H9 (cell line): ENCODE data around the gene AMOTL1. TPM values are rescaled to one million over a fixed set of nuclear protein-coding genes. Genes with fewer than 3 reads are reported as not detected.

ENCODE experiments used
- DNase-seq: peaks from one replicate; pipeline ENCODE4 v3.0.0-alpha.2; 2017
- H2AFZ ChIP-seq: one replicate; pipeline ENCODE4 v1.6.1; 2013; ENCODE audit warnings: mild to moderate bottlenecking, low read length, control low read depth, moderate library complexity
- H2AK5ac ChIP-seq: 2 replicates; pipeline ENCODE4 v1.6.1; 2013; ENCODE audit warnings: low read length, control low read depth, mixed read lengths; ENCODE audit not compliant: insufficient read length
- H2BK120ac ChIP-seq: one replicate; pipeline ENCODE4 v1.6.1; 2013; ENCODE audit warnings: low read depth, mild to moderate bottlenecking, low read length, control low read depth, inconsistent platforms; ENCODE audit not compliant: poor library complexity, severe bottlenecking
- H2BK12ac ChIP-seq: 2 replicates; pipeline ENCODE4 v1.6.1; 2013; ENCODE audit warnings: low read length, control low read depth, mixed read lengths, low read depth; ENCODE audit not compliant: insufficient read length
- H2BK15ac ChIP-seq: 2 replicates; pipeline ENCODE4 v1.6.1; 2013; ENCODE audit warnings: low read depth, low read length, control low read depth
- H2BK20ac ChIP-seq: one replicate; pipeline ENCODE4 v1.6.1; 2013; ENCODE audit warnings: low read depth, mild to moderate bottlenecking, low read length, control low read depth, inconsistent platforms; ENCODE audit not compliant: poor library complexity, severe bottlenecking
- H2BK5ac ChIP-seq: 2 replicates; pipeline ENCODE4 v1.6.1; 2013; ENCODE audit warnings: low read length, control low read depth, mixed read lengths; ENCODE audit not compliant: insufficient read length
- H3K14ac ChIP-seq: 2 replicates; pipeline ENCODE4 v1.6.1; 2013; ENCODE audit warnings: low read length, control low read depth; ENCODE audit not compliant: insufficient read depth
- H3K18ac ChIP-seq: 2 replicates; pipeline ENCODE4 v1.6.1; 2013; ENCODE audit warnings: low read depth, mild to moderate bottlenecking, mixed read lengths, low read length, control low read depth; ENCODE audit not compliant: insufficient read length
- H3K23ac ChIP-seq: 2 replicates; pipeline ENCODE4 v1.6.1; 2013; ENCODE audit warnings: low read length, control low read depth, mixed read lengths, low read depth; ENCODE audit not compliant: insufficient read length
- H3K23me2 ChIP-seq: 2 replicates; pipeline ENCODE4 v1.6.1; 2013; ENCODE audit warnings: low read depth, mild to moderate bottlenecking, mixed read lengths, low read length, control low read depth; ENCODE audit not compliant: insufficient read length, poor library complexity, severe bottlenecking
- H3K27ac ChIP-seq: 2 replicates; pipeline ENCODE4 v1.5.1; 2013; ENCODE audit warnings: low read length, control low read depth, mixed read lengths, low read depth; ENCODE audit not compliant: insufficient read length
- H3K27me3 ChIP-seq: 2 replicates; pipeline ENCODE4 v1.6.1; 2013; ENCODE audit warnings: low read length, control low read depth, inconsistent platforms; ENCODE audit not compliant: insufficient read depth
- H3K4ac ChIP-seq: 2 replicates; pipeline ENCODE4 v1.6.1; 2013; ENCODE audit warnings: low read depth, mild to moderate bottlenecking, control low read depth, inconsistent platforms, low read length, moderate library complexity
- H3K4me1 ChIP-seq: 2 replicates; pipeline ENCODE4 v1.6.1; 2013; ENCODE audit warnings: low read length, control low read depth, inconsistent platforms; ENCODE audit not compliant: insufficient read depth
- H3K4me2 ChIP-seq: 2 replicates; pipeline ENCODE4 v1.6.1; 2013; ENCODE audit warnings: low read length, control low read depth, mixed read lengths; ENCODE audit not compliant: insufficient read length, insufficient read depth
- H3K56ac ChIP-seq: 2 replicates; pipeline ENCODE4 v1.6.1; 2013; ENCODE audit warnings: low read depth, mild to moderate bottlenecking, mixed read lengths, low read length, control low read depth; ENCODE audit not compliant: insufficient read length
- H3K79me1 ChIP-seq: 2 replicates; pipeline ENCODE4 v1.6.1; 2013; ENCODE audit warnings: low read depth, mild to moderate bottlenecking, moderate library complexity, low read length, control low read depth, inconsistent platforms; ENCODE audit not compliant: insufficient read depth, poor library complexity, severe bottlenecking
- H3K79me2 ChIP-seq: 2 replicates; pipeline ENCODE4 v1.6.1; 2013; ENCODE audit warnings: low read length, control low read depth, inconsistent platforms; ENCODE audit not compliant: insufficient read depth
- H3K9ac ChIP-seq: 2 replicates; pipeline ENCODE4 v1.6.1; 2013; ENCODE audit warnings: low read length, control low read depth, mixed read lengths; ENCODE audit not compliant: insufficient read length; ENCODE audit errors: extremely low read depth
- H3K9me3 ChIP-seq: one replicate; pipeline ENCODE4 v1.6.1; 2013; ENCODE audit warnings: low read depth, low read length, inconsistent platforms; ENCODE audit not compliant: control insufficient read depth
- H3T11ph ChIP-seq: one replicate; pipeline ENCODE4 v1.6.1; 2013; ENCODE audit warnings: mild to moderate bottlenecking, low read length, control low read depth, inconsistent platforms
- H4K20me1 ChIP-seq: one replicate; pipeline ENCODE4 v1.6.1; 2013; ENCODE audit not compliant: control insufficient read depth, insufficient read length, insufficient read depth
- H4K5ac ChIP-seq: 2 replicates; pipeline ENCODE4 v1.6.1; 2013; ENCODE audit warnings: low read depth, mild to moderate bottlenecking, mixed read lengths, low read length, control low read depth; ENCODE audit not compliant: insufficient read length
- H4K8ac ChIP-seq: replicated peaks from 2 replicates; pipeline ENCODE4 v1.6.1; 2013; ENCODE audit warnings: low read length, control low read depth, mixed read lengths, low read depth; ENCODE audit not compliant: insufficient read length
- H4K91ac ChIP-seq: 2 replicates; pipeline ENCODE4 v1.6.1; 2013; ENCODE audit warnings: low read depth, mild to moderate bottlenecking, moderate library complexity, mixed read lengths, low read length, control low read depth; ENCODE audit not compliant: insufficient read length
- H3K27ac Mint-ChIP-seq, 3 experiments: 2 replicates in 2 of 3; 3 replicates in 1 of 3; pipeline ENCODE4 v1.8.0; 2020 to 2021; ENCODE audit warnings: mixed read lengths in 3 of 3, mild to moderate bottlenecking in 1 of 3, moderate library complexity in 1 of 3
- H3K27me3 Mint-ChIP-seq: 2 replicates; pipeline ENCODE4 v1.8.0; 2021; ENCODE audit warnings: low read depth, mild to moderate bottlenecking, moderate library complexity, mixed read lengths
- H3K36me3 Mint-ChIP-seq, 3 experiments: 2 replicates in 2 of 3; 3 replicates in 1 of 3; pipeline ENCODE4 v1.8.0; 2020 to 2021; ENCODE audit warnings: low read depth in 3 of 3, mixed read lengths in 3 of 3; ENCODE audit not compliant: insufficient read depth in 1 of 3
- H3K4me1 Mint-ChIP-seq, 2 experiments: 2 replicates each; pipeline ENCODE4 v1.8.0; 2020; ENCODE audit warnings: mixed read lengths in 2 of 2
- H3K4me3 Mint-ChIP-seq, 2 experiments: 2 replicates in 1 of 2; 3 replicates in 1 of 2; pipeline ENCODE4 v1.8.0; 2020 to 2021; ENCODE audit warnings: mild to moderate bottlenecking in 2 of 2, mixed read lengths in 2 of 2, moderate library complexity in 1 of 2
- H3K9me3 Mint-ChIP-seq, 2 experiments: 2 replicates in 1 of 2; 3 replicates in 1 of 2; pipeline ENCODE4 v1.8.0; 2020; ENCODE audit warnings: mild to moderate bottlenecking in 2 of 2, mixed read lengths in 2 of 2, moderate library complexity in 1 of 2
- WGBS: extraction: QIAGEN DNeasy Blood & Tissue Kit; methylation state at CpG from one replicate; pipeline ENCODE4 v1.1.7; 2013; ENCODE audit warnings: missing lambda C conversion rate, low lambda C conversion rate, mixed read lengths; ENCODE audit not compliant: insufficient read length; ENCODE audit errors: extremely low coverage; 5-methylcytosine and 5-hydroxymethylcytosine counted together
- total RNA-seq: library from RNA; stranded (reverse); gene quantifications from 2 replicates; pipeline ENCODE4 v1.2.1, GENCODE V29; 2021
- TF ChIP-seq, protein P1 (sequence below): fragments of 200-600 bp; sonication (generic); conservative IDR thresholded peaks from 3 replicates; pipeline ENCODE4 v1.8.0; 2021; ENCODE audit warnings: antibody characterized with exemption, mild to moderate bottlenecking

Gene AMOTL1
- total RNA-seq, 1 experiment from 2014 or later: 18.5 TPM

DNA sequence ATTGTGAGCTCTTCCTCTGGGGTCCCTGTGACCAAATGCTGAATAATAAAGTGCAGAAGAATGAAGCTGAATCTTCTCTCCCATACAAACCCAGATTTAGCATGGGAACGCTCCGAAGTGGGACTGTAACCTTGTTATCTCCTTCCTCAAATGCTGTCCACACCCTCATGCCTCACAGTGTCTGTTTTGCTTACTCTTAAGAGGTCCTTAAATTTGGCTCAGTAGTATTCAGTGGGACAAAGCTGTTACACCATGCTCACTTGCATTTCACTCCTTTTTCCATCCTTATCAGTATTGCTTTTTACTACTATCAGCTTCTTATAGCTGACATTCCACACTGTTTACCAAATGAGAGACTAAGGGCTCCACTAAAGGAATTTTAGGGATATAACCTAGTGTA, 13.8 kb upstream of the AMOTL1 start:
- Mint-ChIP-seq H3K4me3 (no peak overlapping the region), H3K9me3 (no peaks in the 10 kb centered on the region), H3K27me3 (no peaks in the 10 kb centered on the region; the same call in none of the 2 replicates), H3K36me3 (no peaks in the 10 kb centered on the region), H3K27ac (peak overlapping the region in 1 of 3 experiments; percentile 19; a peak in 1 of 7 replicates), H3K4me1 (peaks cover 0 to 29% of the 10 kb centered on the region in 2 experiments; a peak in 2 of 4 replicates)
- H3K56ac ChIP-seq: no peak overlapping the region
- no peak overlapping the region for H2BK5ac ChIP-seq
- no peak overlapping the region for H2AK5ac ChIP-seq
- H2AFZ ChIP-seq: no peak overlapping the region
- no peak overlapping the region for H4K91ac ChIP-seq
- no peak overlapping the region for H3K27ac ChIP-seq
- H3K14ac ChIP-seq: no peak overlapping the region
- no peak overlapping the region for H4K8ac ChIP-seq
- no peak overlapping the region for H3K4me2 ChIP-seq
- H3K4me1 ChIP-seq: 0 out of 2 replicates have a peak, but pooled peaks cover 2% of the 10 kb centered on the region
- H3K27me3 ChIP-seq: no peaks in the 10 kb centered on the region
- H4K5ac ChIP-seq: no peak overlapping the region
- no peak overlapping the region for H3K9ac ChIP-seq
- H2BK120ac ChIP-seq: no peak overlapping the region
- H2BK15ac ChIP-seq: no peak overlapping the region
- WGBS: no CpG with 5 or more reads among the region's 2 CpGs
- no peak overlapping the region for H3K23ac ChIP-seq
- H2BK20ac ChIP-seq: no peak overlapping the region
- no peak overlapping the region for H3K4ac ChIP-seq
- no peak for DNase-seq
- H3T11ph ChIP-seq: no peak overlapping the region
- no peaks in the 10 kb centered on the region for H3K79me1 ChIP-seq
- H3K9me3 ChIP-seq: no peaks in the 10 kb centered on the region
- H2BK12ac ChIP-seq: no peak overlapping the region
- no peaks in the 10 kb centered on the region for H3K79me2 ChIP-seq
- no peaks in the 10 kb centered on the region for H3K23me2 ChIP-seq
- H4K20me1 ChIP-seq: no peaks in the 10 kb centered on the region
- no peak overlapping the region for H3K18ac ChIP-seq
- TF ChIP-seq, protein P1, sequence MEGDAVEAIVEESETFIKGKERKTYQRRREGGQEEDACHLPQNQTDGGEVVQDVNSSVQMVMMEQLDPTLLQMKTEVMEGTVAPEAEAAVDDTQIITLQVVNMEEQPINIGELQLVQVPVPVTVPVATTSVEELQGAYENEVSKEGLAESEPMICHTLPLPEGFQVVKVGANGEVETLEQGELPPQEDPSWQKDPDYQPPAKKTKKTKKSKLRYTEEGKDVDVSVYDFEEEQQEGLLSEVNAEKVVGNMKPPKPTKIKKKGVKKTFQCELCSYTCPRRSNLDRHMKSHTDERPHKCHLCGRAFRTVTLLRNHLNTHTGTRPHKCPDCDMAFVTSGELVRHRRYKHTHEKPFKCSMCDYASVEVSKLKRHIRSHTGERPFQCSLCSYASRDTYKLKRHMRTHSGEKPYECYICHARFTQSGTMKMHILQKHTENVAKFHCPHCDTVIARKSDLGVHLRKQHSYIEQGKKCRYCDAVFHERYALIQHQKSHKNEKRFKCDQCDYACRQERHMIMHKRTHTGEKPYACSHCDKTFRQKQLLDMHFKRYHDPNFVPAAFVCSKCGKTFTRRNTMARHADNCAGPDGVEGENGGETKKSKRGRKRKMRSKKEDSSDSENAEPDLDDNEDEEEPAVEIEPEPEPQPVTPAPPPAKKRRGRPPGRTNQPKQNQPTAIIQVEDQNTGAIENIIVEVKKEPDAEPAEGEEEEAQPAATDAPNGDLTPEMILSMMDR: no peak
